Occipital lobe (tissue), 2 donors: ENCODE data around the gene C20orf173. TPM values are rescaled to one million over a fixed set of nuclear protein-coding genes. Genes with fewer than 3 reads are reported as not detected.
A peak's percentile ranks its signal among the peaks of the same experiment; 100 is the strongest.
"Not testable (repeated sequence)": the region's sequence is repeated elsewhere in the genome, so short reads cannot be mapped to it uniquely, and the experiment has no call there.

Experiments used
- DNase-seq: peaks from one replicate; lab custom pipeline; 2025; lab: John Stamatoyannopoulos, UW
- total RNA-seq: library from RNA; depleted of rRNA; stranded (reverse); fragments of >200 nt; gene quantifications from one replicate; pipeline ENCODE4 v1.2.3, GENCODE V29; 2014

The C20orf173 gene
- total RNA-seq, 1 donor from 2014 or later: not detected

DNA sequence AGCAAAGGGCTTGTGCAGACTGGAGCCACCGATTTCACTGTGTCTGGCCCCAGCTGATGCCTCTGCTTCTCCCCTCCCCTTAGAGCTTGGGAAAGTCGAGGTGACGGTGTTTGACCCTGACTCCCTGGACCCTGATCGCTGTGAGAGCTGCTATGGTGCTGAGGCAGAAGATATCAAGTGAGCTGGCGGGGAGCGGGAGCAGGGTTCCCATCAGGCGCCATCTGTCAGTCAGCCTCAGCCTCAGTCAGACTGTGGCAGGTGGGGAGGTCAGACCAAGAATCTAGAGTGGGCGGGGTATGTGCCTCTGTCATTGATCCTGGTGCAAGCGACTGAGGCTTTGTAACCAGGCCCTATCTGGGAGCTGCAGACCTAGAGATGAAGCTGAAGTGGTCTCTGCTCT lies 17.9 kb upstream of the C20orf173 start:
- no peak for DNase-seq

DNA sequence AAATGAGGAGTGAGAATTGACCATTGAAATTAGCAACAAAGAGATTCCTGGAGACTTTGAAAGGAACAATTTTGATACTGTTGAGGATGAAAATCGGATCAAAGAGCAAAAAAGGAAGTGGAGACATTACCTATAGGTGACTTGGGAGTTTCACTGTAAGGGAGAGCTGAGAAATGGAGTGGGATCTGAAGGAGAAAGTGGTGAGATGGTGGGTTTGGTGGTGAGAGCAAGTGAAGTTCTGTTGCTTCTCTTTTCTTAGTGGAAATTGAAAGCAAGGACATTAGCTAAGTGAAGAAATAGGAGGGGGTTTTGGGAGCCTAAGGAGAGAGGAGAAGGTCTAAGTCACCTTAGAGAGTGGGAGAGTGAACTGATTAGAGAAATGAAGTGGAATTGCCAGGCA lies 16.7 kb upstream of the C20orf173 start:
- no peak for DNase-seq

DNA sequence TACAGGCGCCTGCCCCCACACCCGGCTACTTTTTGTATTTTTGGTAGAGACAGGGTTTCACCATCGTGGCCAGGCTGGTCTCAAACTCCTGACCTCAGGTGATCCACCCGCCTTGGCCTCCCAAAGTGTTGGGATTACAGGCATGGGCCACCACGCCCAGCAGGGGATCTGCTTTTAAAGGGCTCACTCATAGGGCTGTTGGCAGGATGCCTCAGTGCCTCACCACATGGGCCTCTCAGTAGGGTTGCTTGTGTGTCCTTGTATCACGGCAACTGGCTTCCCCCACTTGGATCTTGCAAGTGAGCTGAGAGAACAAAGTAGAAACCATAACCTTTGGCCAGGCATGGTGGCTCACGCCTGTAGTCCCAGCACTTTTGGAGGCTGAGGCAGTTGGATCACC lies 15.5 kb upstream of the C20orf173 start:
- DNase-seq: not testable (repeated sequence)

DNA sequence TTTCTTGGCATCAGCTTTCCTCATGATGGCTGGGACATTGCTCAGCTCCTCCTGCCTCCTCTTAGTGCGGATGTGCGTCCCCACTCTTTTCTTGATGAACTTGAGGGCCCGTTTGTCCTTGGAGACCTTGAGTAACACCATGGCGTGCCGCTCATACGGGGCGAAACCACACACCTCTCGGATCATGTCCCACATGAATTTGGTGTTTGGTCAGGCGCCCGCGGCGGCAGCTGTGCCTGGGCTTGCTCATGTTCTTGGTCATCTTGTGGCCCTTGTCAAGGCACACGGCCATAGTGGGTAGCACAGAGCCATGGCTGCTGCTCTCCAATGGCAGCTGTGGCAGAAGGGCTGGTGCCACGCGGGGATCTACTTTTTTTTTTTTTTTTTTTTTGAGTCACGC lies 15.0 kb upstream of the C20orf173 start:
- DNase-seq: no peak

DNA sequence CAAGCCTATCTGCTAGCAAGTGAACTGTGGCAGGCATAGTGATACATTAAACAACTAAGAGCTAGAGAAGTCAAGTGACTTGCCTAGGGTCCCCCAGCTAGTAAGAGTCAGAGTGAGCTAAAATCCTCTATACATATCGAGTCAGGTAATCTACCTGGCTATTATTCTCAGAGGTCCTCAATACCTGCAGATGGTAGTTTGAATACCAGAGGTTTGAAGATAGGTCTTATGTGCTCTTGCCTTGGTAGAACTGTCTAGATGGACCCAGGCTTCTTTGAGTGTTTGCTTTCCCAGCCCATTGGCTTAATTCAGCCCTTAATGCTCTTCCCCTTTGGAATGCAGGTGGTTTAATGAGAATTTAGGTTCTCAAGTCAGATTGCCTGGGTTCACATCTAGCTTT lies 13.5 kb upstream of the C20orf173 start:
- DNase-seq: no peak

DNA sequence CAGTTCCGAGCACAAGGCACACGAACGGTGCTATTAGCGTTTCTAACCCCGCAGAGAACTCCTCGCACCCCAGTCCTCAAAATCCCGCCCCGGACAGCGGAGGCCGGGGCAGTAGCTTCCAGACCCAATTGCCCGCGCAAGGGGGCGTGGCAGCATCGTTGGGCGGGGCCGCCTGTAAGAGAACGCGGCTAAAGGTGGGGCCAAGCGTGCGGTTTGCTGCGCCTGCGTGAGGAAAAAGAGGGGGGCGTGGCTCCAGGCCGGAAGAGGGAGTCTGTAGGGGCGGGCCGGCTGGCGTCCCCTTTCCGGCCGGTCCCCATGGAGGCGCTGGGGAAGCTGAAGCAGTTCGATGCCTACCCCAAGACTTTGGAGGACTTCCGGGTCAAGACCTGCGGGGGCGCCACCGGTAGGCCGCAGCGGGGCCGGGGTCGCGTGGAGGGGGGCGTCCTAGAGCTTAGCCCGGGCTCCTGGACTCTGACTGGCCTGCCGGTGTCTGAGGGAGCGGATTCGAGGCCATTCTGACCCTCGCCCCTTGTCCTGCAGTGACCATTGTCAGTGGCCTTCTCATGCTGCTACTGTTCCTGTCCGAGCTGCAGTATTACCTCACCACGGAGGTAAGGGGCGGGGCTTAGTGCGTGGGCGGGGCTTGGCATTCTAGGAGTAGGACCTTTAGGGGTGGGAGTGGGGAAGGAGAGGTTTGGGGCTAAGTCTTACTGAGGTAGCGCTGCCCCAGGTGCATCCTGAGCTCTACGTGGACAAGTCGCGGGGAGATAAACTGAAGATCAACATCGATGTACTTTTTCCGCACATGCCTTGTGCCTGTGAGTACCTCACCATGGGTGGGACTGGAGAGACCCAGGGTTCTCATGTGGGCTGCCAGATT lies 12.6 kb upstream of the C20orf173 start, which contains the start of gene ERGIC3:
ERGIC3 (plus strand) TSS at position 296 of the 880 bp plus-strand sequence; CDS start at position 316, 20 bp downstream.
- peak; percentile 89 for DNase-seq

DNA sequence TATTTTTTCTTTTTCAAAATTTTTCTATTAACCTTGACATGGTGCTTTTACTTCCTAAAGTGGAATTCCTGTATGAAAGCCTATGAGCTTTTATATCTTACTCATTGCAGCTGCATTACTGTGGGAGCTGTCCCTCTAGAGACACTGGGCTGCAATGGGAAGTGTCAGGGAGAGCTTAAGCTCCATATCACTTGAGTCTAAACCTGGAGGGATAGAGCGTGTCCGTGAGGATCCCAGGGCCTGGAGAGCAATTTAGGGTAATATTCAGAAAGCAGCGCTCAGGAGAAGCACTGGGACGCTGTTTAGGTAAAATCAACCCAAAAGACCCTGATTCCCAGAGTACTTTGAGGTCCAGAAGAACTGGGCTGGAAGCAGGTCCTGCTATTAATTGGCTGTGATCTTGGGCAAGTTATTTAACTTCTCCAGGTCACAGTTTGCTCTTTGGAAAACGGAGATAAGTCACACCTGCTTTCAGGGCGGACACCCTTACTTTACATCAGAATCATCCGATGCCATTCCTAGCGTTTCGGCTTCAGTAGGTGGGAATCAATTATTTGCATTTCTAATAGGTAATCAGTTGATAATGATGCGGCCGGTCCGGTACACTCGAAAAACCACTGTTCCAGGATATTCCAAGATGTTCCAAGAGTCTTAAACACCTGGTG lies 11.8 kb upstream of the C20orf173 start:
- no peak for DNase-seq

DNA sequence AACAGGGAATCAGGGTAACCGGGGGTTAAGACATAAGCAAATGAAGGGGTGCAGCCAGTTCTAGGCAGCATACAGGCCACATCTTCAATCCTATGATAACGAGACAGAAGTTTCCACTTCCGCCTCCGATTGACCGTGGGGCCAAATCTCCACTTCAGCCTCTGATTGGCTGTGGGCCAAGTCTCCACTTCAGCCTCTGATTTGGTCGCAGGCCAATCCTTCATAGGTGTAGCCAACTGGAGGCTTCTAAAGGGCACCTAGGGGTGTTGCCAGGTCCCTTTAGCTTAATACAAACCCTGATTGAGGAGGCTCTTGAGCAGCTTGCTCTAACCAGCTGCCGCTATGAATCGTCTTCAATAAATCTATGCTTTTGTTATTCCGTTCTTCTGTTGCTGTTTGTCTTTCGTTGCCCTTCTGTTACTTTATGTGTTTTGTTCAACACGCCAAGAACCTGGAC lies 10.3 kb upstream of the C20orf173 start:
- peak; percentile 3 for DNase-seq

DNA sequence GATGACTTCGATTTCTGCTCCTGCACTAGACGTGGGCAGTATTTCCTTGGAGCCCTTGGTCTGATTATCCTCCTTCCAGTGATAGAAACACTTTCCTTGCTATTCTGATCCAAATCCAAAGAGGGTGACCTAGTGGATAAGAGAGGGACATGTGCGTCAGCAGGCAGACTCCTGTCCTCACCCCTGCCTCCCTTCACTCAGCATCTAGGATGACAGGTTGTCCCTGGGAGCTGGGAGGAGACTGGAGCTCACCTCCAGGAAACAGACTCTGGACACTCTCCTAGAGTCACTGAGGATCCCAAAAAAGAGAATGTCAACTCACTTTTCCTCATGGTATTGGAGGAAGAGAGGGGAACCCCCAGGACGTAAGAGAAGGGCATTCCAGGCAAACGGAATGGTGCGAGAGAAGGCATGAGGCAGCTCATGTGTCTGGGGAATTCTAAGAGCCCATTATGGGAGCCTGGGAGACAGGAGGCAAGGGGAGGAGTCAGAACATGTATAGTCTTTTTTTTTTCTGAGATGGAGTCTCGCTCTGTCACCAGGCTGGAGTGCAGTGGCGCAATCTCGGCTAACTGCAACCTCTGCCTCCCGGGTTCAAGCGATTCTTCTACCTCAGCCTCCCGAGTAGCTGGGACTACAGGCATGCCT lies 2.2 kb downstream of the C20orf173 start:
- DNase-seq: no peak

DNA sequence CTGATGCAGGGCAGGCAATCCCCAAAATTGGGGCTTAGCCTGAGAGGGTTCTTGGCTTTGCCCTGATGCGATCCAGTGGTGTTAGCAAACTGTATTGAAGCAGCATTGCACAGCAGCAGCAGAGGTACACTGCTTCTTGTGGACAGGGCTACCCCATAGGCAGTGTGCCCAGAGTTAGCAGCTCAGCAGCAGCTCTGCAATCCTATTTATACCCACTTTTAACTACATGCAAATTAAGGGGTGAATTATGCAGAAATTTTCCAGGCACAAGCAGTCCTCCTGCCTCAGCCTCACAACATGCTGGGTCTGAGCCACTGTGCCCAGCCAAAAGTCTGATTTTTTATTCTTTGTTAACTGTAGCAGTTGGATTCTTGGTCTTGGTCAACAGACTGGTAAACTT lies 3.8 kb downstream of the C20orf173 start:
- peak; percentile 11 for DNase-seq

DNA sequence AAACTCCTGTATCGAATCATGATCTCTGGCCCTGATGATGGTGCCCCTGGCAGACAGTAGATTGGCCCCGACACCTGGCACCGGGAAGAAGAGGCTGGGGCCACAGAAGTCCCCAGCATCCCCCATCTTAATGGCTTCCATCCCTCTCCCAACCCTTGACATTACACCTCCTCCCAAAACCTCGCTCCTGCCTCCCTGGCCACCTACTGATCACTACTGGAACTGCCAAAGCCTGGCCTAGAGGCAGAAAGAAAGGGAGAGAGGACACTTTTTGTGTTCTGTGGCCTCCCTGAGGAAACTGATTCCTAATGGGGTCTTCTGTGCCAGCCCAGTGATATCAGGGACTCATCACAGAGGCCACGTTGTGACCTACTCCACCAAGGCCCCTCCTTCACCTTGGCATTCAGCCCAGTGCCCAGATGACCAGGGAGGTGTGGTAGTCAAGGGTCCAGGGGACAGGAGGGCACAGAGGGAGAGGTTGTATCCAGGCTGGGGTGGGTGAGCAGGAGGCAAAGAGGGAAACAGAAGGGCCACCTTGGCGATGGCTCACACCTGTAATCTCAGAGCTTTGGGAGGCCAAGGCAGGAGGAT lies 6.1 kb downstream of the C20orf173 start:
- no peak for DNase-seq

DNA sequence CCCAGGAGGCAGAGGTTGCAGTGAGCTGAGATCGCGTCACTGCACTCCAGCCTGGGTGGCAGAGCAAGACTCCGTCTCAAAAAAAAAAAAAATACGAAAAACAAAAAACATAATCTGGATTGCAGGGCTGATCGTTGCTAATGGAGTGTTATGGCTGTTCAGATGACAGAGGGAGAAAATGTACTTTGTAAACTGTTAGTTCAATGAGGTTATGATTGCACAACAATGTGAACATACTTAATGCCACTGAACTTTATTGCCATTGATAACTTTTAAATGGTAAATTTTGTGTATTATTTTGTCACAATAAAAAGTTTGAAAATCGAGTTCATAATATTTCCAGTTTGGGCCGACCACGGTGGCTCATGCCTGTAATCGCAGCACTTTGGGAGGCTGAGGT lies 10.5 kb downstream of the C20orf173 start:
- DNase-seq: no peak

DNA sequence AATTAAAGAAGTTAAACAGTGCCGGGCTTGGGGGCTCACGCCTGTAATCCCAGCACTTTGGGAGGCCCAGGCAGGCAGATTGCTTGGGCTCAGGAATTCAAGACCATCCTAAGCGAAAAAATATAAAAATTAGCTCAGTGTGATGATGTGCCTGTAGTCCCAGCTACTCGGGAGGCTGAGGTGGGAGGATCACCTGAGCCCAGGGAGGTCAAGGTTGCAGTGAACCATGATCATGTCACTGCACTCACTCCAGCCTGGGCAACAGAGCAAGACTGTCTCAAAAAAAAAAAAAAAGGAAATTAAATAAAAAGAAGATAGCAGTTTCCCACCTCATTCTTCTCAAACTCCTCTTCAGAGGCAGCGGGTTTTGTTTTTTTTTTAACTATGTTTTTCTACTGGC lies 11.7 kb downstream of the C20orf173 start:
- not testable (repeated sequence) for DNase-seq

DNA sequence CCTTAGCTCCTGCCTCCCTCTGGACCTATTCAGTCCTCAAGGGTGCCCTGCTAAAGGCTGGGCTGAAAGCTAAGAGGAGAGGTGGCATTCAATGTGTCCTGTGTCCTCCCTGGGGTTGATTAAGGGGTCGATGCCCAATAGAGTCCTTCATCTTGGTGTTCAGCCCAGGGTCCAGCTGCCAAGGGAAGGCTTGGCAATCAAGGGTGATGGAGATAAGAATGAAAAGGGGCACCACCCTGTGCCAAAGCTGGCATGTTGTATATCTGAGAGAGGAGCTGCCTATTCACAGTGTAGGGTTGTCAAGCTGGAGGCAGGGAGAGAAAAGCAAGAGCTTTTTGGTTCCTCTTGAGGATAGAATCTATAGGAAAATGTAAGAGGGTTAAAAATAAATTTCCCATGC lies 12.3 kb downstream of the C20orf173 start:
- DNase-seq: no peak

DNA sequence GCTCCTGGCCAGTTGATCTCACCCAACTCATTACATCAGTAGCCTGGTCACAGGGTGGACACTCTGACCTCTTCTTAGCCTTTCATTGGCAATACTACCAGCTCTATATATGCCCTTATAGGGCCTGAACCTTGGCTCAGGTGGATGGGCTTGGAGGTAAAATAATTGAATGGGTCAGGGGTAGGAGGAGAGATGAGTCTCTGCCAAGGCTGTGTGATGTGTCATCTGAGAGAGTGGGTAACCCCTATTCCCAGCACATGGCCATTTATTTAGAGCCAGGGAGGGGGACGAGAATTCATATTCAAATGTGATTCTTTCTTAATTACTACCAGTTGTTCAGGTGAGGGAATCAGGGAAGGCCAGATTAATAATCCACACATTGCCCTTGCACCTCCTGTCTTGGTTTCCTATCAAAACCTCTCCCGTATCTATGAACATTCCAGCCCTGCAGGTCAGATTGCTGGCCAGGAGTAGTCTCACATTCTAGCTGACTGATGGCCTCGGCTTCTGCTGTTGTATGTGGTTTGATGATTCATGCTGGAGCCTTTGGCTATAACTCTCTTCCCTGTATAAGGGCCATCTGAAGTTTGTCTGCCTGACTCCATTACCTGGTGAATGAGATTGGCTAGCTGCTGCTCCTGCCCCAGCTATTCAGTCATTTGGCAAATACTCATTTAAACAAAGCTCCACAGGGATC lies 13.4 kb downstream of the C20orf173 start:
- no peak for DNase-seq

DNA sequence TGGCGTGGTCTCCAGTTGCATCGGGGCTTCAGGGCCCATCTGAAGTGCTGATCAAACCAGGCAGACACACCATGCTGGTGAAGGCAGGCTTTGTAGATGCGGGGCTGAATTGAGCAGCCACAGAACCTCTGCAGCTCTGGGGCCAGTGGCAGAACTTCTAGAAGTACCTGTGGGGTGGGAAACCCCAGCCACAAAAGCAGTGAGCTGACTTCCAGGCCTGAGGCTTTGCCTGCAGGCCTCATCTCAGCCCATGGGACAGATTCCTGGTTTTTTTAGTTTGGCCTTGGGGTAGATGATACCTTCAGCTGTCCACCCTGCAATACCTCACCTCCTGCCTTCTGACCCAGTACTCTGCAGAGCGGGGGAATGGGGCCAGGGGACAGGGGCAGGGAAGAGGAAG lies 14.1 kb downstream of the C20orf173 start:
- no peak for DNase-seq

DNA sequence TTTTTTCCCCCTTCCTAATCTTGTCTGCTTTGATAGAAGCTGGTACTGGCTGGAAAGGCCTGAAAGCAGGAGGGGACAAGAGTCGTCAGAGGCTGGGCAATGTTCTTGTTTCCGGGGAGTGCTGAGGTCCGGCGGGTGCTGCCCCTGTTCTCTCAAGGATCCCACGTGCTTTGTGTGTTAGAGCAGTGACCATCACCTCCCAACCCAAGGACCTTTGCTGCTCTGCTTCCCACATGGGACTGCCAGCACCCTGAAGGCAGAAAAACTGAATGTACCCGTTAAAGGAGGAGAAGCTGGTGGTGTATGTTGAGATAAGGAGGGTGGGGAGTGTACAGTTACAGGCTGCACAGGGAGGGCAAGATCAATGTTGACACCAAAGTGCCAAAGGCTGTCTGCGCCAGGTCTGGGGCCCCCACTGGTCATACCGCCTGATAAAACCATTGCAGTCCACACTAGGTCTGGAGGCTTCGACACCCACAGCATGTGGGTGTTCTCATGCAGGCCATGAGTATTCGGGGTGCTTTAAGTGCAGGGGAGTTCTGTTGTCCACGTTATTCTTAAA lies 15.0 kb downstream of the C20orf173 start:
- DNase-seq: no peak

DNA sequence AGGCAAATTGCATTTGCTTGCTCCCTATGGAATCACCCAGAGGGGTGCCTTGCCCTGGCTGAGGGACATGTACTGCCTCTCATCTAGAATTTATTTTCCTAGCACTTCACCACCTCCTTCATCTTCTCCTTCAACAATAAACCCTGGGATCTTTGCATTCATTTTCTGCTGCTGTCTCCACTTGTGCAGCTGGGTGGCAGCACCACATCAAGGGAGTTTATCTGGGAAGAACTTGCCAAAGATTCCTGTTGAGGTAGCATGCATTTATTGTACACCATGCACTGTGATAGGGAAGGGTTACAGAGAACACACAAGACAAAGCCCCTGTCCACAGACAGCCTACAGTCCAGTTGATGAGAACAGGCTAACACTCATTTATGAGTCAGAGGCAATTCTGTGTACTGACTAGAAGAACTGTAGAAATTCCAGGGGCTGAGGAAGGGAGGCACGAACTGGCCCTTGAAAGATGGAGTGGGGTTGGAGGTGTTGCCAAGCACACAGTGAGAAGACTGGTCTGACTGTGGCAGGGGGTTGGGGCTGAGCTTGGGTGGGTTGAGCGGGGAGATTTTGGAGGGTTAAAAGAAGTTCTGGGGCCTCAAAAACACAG lies 17.5 kb downstream of the C20orf173 start:
- no peak for DNase-seq

DNA sequence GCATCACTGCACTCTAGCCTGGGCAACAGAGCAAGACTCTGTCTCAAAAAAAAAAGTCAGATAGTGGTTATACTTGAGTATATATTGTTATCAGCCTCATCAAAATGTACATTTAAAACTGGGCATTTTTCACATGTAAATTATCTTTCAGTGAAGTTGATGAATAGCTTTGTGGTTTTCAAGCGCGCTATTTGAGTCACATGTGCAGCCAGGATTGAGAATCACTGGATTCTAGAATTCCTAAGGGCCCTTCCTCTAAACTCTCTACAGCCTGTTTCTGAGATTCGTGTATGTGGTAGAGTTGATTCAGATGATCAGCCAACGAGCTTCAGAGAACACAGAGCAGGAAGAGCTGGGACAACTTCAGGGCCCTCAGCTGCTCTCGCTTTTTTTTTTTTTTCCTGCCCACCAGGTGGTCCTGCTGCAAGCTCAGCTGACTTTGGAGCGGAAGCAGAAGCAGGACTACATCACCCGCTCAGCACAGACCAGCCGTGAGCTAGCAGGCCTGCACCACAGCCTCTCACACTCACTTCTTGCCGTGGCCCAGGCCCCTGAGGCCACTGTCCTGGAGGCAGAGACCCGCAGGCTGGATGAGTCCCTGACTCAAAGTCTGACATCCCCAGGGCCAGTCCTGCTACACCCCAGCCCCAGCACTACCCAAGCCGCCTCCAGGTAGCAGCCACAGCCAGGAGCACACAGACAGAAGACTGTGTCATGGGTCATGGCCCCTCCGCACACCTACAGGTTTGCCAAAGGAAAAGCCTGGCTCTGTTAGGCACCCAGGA lies 18.3 kb downstream of the C20orf173 start:
- DNase-seq: no peak
